Measurements from ENCODE around the gene HYCC1. TPM values are rescaled to one million over a fixed set of nuclear protein-coding genes. Genes with fewer than 3 reads are reported as not detected.

The HYCC1 gene
- total RNA-seq, 1 donor from 2014 or later = 20.3 TPM

DNA sequence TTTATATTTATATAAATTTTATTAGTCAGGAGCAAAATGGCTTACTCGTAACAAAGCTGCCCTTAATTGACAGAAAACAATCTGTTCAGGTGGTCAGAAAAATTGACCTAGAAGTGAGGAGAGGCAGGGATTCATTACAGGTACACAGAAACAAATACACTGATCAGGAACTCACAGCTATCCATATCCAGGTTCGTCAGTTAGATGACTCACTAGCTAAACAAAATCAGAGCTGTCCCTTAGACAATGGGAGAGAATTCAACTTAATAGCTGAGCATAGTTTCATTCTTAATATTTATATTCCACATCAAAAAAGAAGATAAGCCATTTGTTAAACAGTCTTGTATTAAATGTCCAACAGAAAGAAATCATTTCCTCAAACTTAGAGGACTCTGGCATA, 41.7 kb downstream of the HYCC1 start:
- Mint-ChIP-seq H3K27me3 (ENCODE audit: low read depth) (no peaks in the 10 kb centered on the region), H3K4me1 (no peaks in the 10 kb centered on the region), H3K27ac (no peak overlapping the region), H3K4me3 (no peak overlapping the region), H3K36me3 (peaks cover 2% of the 10 kb centered on the region), H3K9me3 (no peaks in the 10 kb centered on the region)
- DNase-seq (ENCODE audit: low spot score in 2 of 2, unreplicated experiment in 2 of 2) = no peak
- TF ChIP-seq, protein P1, sequence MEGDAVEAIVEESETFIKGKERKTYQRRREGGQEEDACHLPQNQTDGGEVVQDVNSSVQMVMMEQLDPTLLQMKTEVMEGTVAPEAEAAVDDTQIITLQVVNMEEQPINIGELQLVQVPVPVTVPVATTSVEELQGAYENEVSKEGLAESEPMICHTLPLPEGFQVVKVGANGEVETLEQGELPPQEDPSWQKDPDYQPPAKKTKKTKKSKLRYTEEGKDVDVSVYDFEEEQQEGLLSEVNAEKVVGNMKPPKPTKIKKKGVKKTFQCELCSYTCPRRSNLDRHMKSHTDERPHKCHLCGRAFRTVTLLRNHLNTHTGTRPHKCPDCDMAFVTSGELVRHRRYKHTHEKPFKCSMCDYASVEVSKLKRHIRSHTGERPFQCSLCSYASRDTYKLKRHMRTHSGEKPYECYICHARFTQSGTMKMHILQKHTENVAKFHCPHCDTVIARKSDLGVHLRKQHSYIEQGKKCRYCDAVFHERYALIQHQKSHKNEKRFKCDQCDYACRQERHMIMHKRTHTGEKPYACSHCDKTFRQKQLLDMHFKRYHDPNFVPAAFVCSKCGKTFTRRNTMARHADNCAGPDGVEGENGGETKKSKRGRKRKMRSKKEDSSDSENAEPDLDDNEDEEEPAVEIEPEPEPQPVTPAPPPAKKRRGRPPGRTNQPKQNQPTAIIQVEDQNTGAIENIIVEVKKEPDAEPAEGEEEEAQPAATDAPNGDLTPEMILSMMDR (IDR thresholded peaks at IDR 0.05; ENCODE audit: unreplicated experiment) = no peak

DNA sequence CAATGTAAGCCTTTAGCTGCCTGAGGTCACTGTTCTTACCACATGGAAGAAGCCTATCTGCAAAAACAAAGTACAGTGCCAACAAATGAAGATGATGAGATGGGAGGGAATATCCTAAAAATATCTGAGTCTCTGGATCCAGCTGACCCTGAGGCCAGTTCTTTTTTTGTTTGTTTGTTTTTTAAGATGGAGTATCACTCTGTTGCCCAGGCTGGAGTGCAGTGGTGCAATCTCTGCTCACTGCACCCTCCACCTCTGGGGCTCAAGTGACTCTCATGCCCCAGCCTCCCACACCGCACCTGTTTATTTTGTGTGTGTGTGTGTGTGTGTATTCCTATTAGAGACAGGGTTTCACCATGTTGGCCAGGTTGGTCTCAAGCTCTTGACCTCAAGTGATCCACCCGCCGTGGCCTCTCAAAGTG, 44.9 kb downstream of the HYCC1 start:
- no peaks in the 10 kb centered on the region for H3K27me3 Mint-ChIP-seq (ENCODE audit: low read depth)
- TF ChIP-seq, protein P1 (IDR thresholded peaks at IDR 0.05; ENCODE audit: unreplicated experiment) = no peak
- no peaks in the 10 kb centered on the region for H3K4me1 Mint-ChIP-seq
- H3K27ac Mint-ChIP-seq = no peak overlapping the region
- no peaks in the 10 kb centered on the region for H3K9me3 Mint-ChIP-seq
- peaks cover 2% of the 10 kb centered on the region for H3K36me3 Mint-ChIP-seq
- H3K4me3 Mint-ChIP-seq = no peak overlapping the region
- no peak for DNase-seq (ENCODE audit: low spot score in 2 of 2, unreplicated experiment in 2 of 2)

Other genes with a start within 250 kb of the HYCC1 start
- 161 to 179 TPM (median 176 TPM) in 3 replicates for gene TOMM7, start 191.3 kb downstream of the HYCC1 start, total RNA-seq
- 44.0 to 48.3 TPM (median 45.7 TPM) in 3 replicates for gene KLHL7, start 91.7 kb upstream of the HYCC1 start, total RNA-seq
- gene NUP42, start 167.9 kb upstream of the HYCC1 start, total RNA-seq = 44.1 to 48.5 TPM (median 45.8 TPM) in 3 replicates
- 2.1 to 2.7 TPM (median 2.2 TPM) in 3 replicates for gene GPNMB, start 232.6 kb upstream of the HYCC1 start, total RNA-seq